Suprapubic skin (tissue), 4 donors: Measurements from ENCODE around the gene TMEM179B.

Source experiments
- EP300 ChIP-seq: sonication (generic); formaldehyde crosslinking; IDR thresholded peaks from one replicate; pipeline ENCODE4 v1.6.1; 2017; ENCODE audit warnings: antibody characterized with exemption
- POLR2A ChIP-seq, 2 donors: fragments of 450-650 bp; IDR thresholded peaks; one replicate each; pipeline ENCODE4 v1.6.1; 2017; ENCODE audit warnings: antibody characterized with exemption in 2 of 2, mild to moderate bottlenecking in 2 of 2, moderate library complexity in 2 of 2
- POLR2AphosphoS5 ChIP-seq, 3 donors: sonication (generic); formaldehyde crosslinking; IDR thresholded peaks; one replicate each; pipeline ENCODE4 v1.6.1; 2017; ENCODE audit warnings: antibody characterized with exemption in 3 of 3
- TF ChIP-seq, protein P1 (sequence below), 2 donors: fragments of 200-600 bp in 1 of 2; fragments of 450-650 bp in 1 of 2; sonication (generic) in 1 of 2; IDR thresholded peaks; one replicate each; pipeline ENCODE4 v1.5.1; 2016 to 2019; ENCODE audit warnings: antibody characterized with exemption in 2 of 2, mild to moderate bottlenecking in 1 of 2, moderate library complexity in 1 of 2

DNA sequence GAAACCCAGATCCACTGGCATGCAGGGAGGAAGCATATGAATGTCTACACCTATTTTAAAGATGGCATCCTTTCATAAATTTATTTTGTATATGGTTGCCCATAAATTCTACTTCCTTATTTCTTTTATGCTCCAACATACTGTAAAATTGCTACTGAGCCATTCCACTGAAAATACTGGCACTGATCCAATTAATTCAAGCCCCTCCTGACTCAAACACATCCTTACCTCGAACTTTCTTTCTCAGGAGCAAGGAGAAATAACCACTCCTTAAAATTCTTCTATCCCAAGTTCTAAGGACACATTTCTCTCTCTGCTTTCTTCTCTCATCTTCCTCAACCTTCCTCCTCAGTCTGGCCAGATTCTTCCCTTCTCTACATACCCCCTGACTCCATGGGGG is 23.5 kb downstream of the TMEM179B start:
- TF ChIP-seq, protein P1, sequence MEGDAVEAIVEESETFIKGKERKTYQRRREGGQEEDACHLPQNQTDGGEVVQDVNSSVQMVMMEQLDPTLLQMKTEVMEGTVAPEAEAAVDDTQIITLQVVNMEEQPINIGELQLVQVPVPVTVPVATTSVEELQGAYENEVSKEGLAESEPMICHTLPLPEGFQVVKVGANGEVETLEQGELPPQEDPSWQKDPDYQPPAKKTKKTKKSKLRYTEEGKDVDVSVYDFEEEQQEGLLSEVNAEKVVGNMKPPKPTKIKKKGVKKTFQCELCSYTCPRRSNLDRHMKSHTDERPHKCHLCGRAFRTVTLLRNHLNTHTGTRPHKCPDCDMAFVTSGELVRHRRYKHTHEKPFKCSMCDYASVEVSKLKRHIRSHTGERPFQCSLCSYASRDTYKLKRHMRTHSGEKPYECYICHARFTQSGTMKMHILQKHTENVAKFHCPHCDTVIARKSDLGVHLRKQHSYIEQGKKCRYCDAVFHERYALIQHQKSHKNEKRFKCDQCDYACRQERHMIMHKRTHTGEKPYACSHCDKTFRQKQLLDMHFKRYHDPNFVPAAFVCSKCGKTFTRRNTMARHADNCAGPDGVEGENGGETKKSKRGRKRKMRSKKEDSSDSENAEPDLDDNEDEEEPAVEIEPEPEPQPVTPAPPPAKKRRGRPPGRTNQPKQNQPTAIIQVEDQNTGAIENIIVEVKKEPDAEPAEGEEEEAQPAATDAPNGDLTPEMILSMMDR (IDR thresholded peaks at IDR 0.05), result no peak
- TF ChIP-seq POLR2AphosphoS5 (IDR thresholded peaks at IDR 0.05) (no peak), POLR2A (IDR thresholded peaks at IDR 0.05) (no peak), EP300 (no peak)
